H9 (cell line): ENCODE data around the gene STK32C. TPM values are rescaled to one million over a fixed set of nuclear protein-coding genes. Genes with fewer than 3 reads are reported as not detected.

Experiments
- DNase-seq: peaks from one replicate; pipeline ENCODE4 v3.0.0-alpha.2; 2017
- H2AFZ ChIP-seq: one replicate; pipeline ENCODE4 v1.6.1; 2013; ENCODE audit warnings: mild to moderate bottlenecking, low read length, control low read depth, moderate library complexity
- H2AK5ac ChIP-seq: 2 replicates; pipeline ENCODE4 v1.6.1; 2013; ENCODE audit warnings: low read length, control low read depth, mixed read lengths; ENCODE audit not compliant: insufficient read length
- H2BK120ac ChIP-seq: one replicate; pipeline ENCODE4 v1.6.1; 2013; ENCODE audit warnings: low read depth, mild to moderate bottlenecking, low read length, control low read depth, inconsistent platforms; ENCODE audit not compliant: poor library complexity, severe bottlenecking
- H2BK12ac ChIP-seq: 2 replicates; pipeline ENCODE4 v1.6.1; 2013; ENCODE audit warnings: low read length, control low read depth, mixed read lengths, low read depth; ENCODE audit not compliant: insufficient read length
- H2BK15ac ChIP-seq: 2 replicates; pipeline ENCODE4 v1.6.1; 2013; ENCODE audit warnings: low read depth, low read length, control low read depth
- H2BK20ac ChIP-seq: one replicate; pipeline ENCODE4 v1.6.1; 2013; ENCODE audit warnings: low read depth, mild to moderate bottlenecking, low read length, control low read depth, inconsistent platforms; ENCODE audit not compliant: poor library complexity, severe bottlenecking
- H2BK5ac ChIP-seq: 2 replicates; pipeline ENCODE4 v1.6.1; 2013; ENCODE audit warnings: low read length, control low read depth, mixed read lengths; ENCODE audit not compliant: insufficient read length
- H3K14ac ChIP-seq: 2 replicates; pipeline ENCODE4 v1.6.1; 2013; ENCODE audit warnings: low read length, control low read depth; ENCODE audit not compliant: insufficient read depth
- H3K18ac ChIP-seq: 2 replicates; pipeline ENCODE4 v1.6.1; 2013; ENCODE audit warnings: low read depth, mild to moderate bottlenecking, mixed read lengths, low read length, control low read depth; ENCODE audit not compliant: insufficient read length
- H3K23ac ChIP-seq: 2 replicates; pipeline ENCODE4 v1.6.1; 2013; ENCODE audit warnings: low read length, control low read depth, mixed read lengths, low read depth; ENCODE audit not compliant: insufficient read length
- H3K23me2 ChIP-seq: 2 replicates; pipeline ENCODE4 v1.6.1; 2013; ENCODE audit warnings: low read depth, mild to moderate bottlenecking, mixed read lengths, low read length, control low read depth; ENCODE audit not compliant: insufficient read length, poor library complexity, severe bottlenecking
- H3K27ac ChIP-seq: 2 replicates; pipeline ENCODE4 v1.5.1; 2013; ENCODE audit warnings: low read length, control low read depth, mixed read lengths, low read depth; ENCODE audit not compliant: insufficient read length
- H3K27me3 ChIP-seq: 2 replicates; pipeline ENCODE4 v1.6.1; 2013; ENCODE audit warnings: low read length, control low read depth, inconsistent platforms; ENCODE audit not compliant: insufficient read depth
- H3K4ac ChIP-seq: 2 replicates; pipeline ENCODE4 v1.6.1; 2013; ENCODE audit warnings: low read depth, mild to moderate bottlenecking, control low read depth, inconsistent platforms, low read length, moderate library complexity
- H3K4me1 ChIP-seq: 2 replicates; pipeline ENCODE4 v1.6.1; 2013; ENCODE audit warnings: low read length, control low read depth, inconsistent platforms; ENCODE audit not compliant: insufficient read depth
- H3K4me2 ChIP-seq: 2 replicates; pipeline ENCODE4 v1.6.1; 2013; ENCODE audit warnings: low read length, control low read depth, mixed read lengths; ENCODE audit not compliant: insufficient read length, insufficient read depth
- H3K56ac ChIP-seq: 2 replicates; pipeline ENCODE4 v1.6.1; 2013; ENCODE audit warnings: low read depth, mild to moderate bottlenecking, mixed read lengths, low read length, control low read depth; ENCODE audit not compliant: insufficient read length
- H3K79me1 ChIP-seq: 2 replicates; pipeline ENCODE4 v1.6.1; 2013; ENCODE audit warnings: low read depth, mild to moderate bottlenecking, moderate library complexity, low read length, control low read depth, inconsistent platforms; ENCODE audit not compliant: insufficient read depth, poor library complexity, severe bottlenecking
- H3K79me2 ChIP-seq: 2 replicates; pipeline ENCODE4 v1.6.1; 2013; ENCODE audit warnings: low read length, control low read depth, inconsistent platforms; ENCODE audit not compliant: insufficient read depth
- H3K9ac ChIP-seq: 2 replicates; pipeline ENCODE4 v1.6.1; 2013; ENCODE audit warnings: low read length, control low read depth, mixed read lengths; ENCODE audit not compliant: insufficient read length; ENCODE audit errors: extremely low read depth
- H3K9me3 ChIP-seq: one replicate; pipeline ENCODE4 v1.6.1; 2013; ENCODE audit warnings: low read depth, low read length, inconsistent platforms; ENCODE audit not compliant: control insufficient read depth
- H3T11ph ChIP-seq: one replicate; pipeline ENCODE4 v1.6.1; 2013; ENCODE audit warnings: mild to moderate bottlenecking, low read length, control low read depth, inconsistent platforms
- H4K20me1 ChIP-seq: one replicate; pipeline ENCODE4 v1.6.1; 2013; ENCODE audit not compliant: control insufficient read depth, insufficient read length, insufficient read depth
- H4K5ac ChIP-seq: 2 replicates; pipeline ENCODE4 v1.6.1; 2013; ENCODE audit warnings: low read depth, mild to moderate bottlenecking, mixed read lengths, low read length, control low read depth; ENCODE audit not compliant: insufficient read length
- H4K8ac ChIP-seq: replicated peaks from 2 replicates; pipeline ENCODE4 v1.6.1; 2013; ENCODE audit warnings: low read length, control low read depth, mixed read lengths, low read depth; ENCODE audit not compliant: insufficient read length
- H4K91ac ChIP-seq: 2 replicates; pipeline ENCODE4 v1.6.1; 2013; ENCODE audit warnings: low read depth, mild to moderate bottlenecking, moderate library complexity, mixed read lengths, low read length, control low read depth; ENCODE audit not compliant: insufficient read length
- H3K27ac Mint-ChIP-seq, 3 experiments: 2 replicates in 2 of 3; 3 replicates in 1 of 3; pipeline ENCODE4 v1.8.0; 2020 to 2021; ENCODE audit warnings: mixed read lengths in 3 of 3, mild to moderate bottlenecking in 1 of 3, moderate library complexity in 1 of 3
- H3K27me3 Mint-ChIP-seq: 2 replicates; pipeline ENCODE4 v1.8.0; 2021; ENCODE audit warnings: low read depth, mild to moderate bottlenecking, moderate library complexity, mixed read lengths
- H3K36me3 Mint-ChIP-seq, 3 experiments: 2 replicates in 2 of 3; 3 replicates in 1 of 3; pipeline ENCODE4 v1.8.0; 2020 to 2021; ENCODE audit warnings: low read depth in 3 of 3, mixed read lengths in 3 of 3; ENCODE audit not compliant: insufficient read depth in 1 of 3
- H3K4me1 Mint-ChIP-seq, 2 experiments: 2 replicates each; pipeline ENCODE4 v1.8.0; 2020; ENCODE audit warnings: mixed read lengths in 2 of 2
- H3K4me3 Mint-ChIP-seq, 2 experiments: 2 replicates in 1 of 2; 3 replicates in 1 of 2; pipeline ENCODE4 v1.8.0; 2020 to 2021; ENCODE audit warnings: mild to moderate bottlenecking in 2 of 2, mixed read lengths in 2 of 2, moderate library complexity in 1 of 2
- H3K9me3 Mint-ChIP-seq, 2 experiments: 2 replicates in 1 of 2; 3 replicates in 1 of 2; pipeline ENCODE4 v1.8.0; 2020; ENCODE audit warnings: mild to moderate bottlenecking in 2 of 2, mixed read lengths in 2 of 2, moderate library complexity in 1 of 2
- CTCF ChIP-seq: fragments of 200-600 bp; sonication (generic); conservative IDR thresholded peaks from 3 replicates; pipeline ENCODE4 v1.8.0; 2021; ENCODE audit warnings: antibody characterized with exemption, mild to moderate bottlenecking
- WGBS: extraction: QIAGEN DNeasy Blood & Tissue Kit; methylation state at CpG from one replicate; pipeline ENCODE4 v1.1.7; 2013; ENCODE audit warnings: missing lambda C conversion rate, low lambda C conversion rate, mixed read lengths; ENCODE audit not compliant: insufficient read length; ENCODE audit errors: extremely low coverage; 5-methylcytosine and 5-hydroxymethylcytosine counted together
- total RNA-seq: library from RNA; stranded (reverse); gene quantifications from 2 replicates; pipeline ENCODE4 v1.2.1, GENCODE V29; 2021

STK32C gene
- total RNA-seq, 1 experiment from 2014 or later, result 11.3 TPM

- no peak overlapping the region for H3K14ac ChIP-seq
- peaks cover 0 to 4% of the 10 kb centered on the region in 2 experiments; a peak in 1 of 5 replicates for H3K9me3 Mint-ChIP-seq
- peaks cover 16% of the 10 kb centered on the region for H3K23me2 ChIP-seq
- no peak overlapping the region for H4K8ac ChIP-seq
- no peak overlapping the region for H3K4ac ChIP-seq
- H3K9ac ChIP-seq, result no peak overlapping the region
- no peak overlapping the region for H2BK120ac ChIP-seq
- H3K36me3 Mint-ChIP-seq, result no peaks in the 10 kb centered on the region; a peak in 1 of 7 replicates
- no peak for DNase-seq
- H2BK12ac ChIP-seq, result no peak overlapping the region
- H3K23ac ChIP-seq, result no peak overlapping the region
- H3T11ph ChIP-seq, result no peak overlapping the region
- peaks cover 72% of the 10 kb centered on the region for H3K27me3 Mint-ChIP-seq
- peaks cover 16% of the 10 kb centered on the region; the same call in 1 of the 2 replicates for H3K27me3 ChIP-seq
- H3K79me1 ChIP-seq, result no peaks in the 10 kb centered on the region
- no peak overlapping the region for H3K4me2 ChIP-seq
- no peak for TF ChIP-seq CTCF
- H3K9me3 ChIP-seq, result no peaks in the 10 kb centered on the region
- H4K5ac ChIP-seq, result no peak overlapping the region
- H2BK20ac ChIP-seq, result no peak overlapping the region
- H3K27ac Mint-ChIP-seq, result no peak overlapping the region
- H2AFZ ChIP-seq, result no peak overlapping the region
- no peaks in the 10 kb centered on the region for H4K20me1 ChIP-seq
- no peak overlapping the region for H3K4me3 Mint-ChIP-seq
- no peaks in the 10 kb centered on the region for H3K79me2 ChIP-seq
- H3K4me1 Mint-ChIP-seq, result peaks cover 2 to 6% of the 10 kb centered on the region in 2 experiments
- no peak overlapping the region for H2BK5ac ChIP-seq
- H3K27ac ChIP-seq, result no peak overlapping the region
- H2AK5ac ChIP-seq, result no peak overlapping the region
- H3K18ac ChIP-seq, result no peak overlapping the region
- no peaks in the 10 kb centered on the region for H3K4me1 ChIP-seq
- no CpG with 5 or more reads among the region's 8 CpGs for WGBS
- H2BK15ac ChIP-seq, result no peak overlapping the region
- H4K91ac ChIP-seq, result no peak overlapping the region
- no peak overlapping the region for H3K56ac ChIP-seq
Measured at GRCh38 chr10:132183046-132183445, 124.7 kb downstream of the STK32C start.
